ENCODE results near the gene ARHGAP21. TPM values are rescaled to one million over a fixed set of nuclear protein-coding genes. Genes with fewer than 3 reads are reported as not detected.

Gene ARHGAP21
- total and polyA plus RNA-seq, 11 donors, result 20.8 to 71.9 (median 48.4) TPM

DNA sequence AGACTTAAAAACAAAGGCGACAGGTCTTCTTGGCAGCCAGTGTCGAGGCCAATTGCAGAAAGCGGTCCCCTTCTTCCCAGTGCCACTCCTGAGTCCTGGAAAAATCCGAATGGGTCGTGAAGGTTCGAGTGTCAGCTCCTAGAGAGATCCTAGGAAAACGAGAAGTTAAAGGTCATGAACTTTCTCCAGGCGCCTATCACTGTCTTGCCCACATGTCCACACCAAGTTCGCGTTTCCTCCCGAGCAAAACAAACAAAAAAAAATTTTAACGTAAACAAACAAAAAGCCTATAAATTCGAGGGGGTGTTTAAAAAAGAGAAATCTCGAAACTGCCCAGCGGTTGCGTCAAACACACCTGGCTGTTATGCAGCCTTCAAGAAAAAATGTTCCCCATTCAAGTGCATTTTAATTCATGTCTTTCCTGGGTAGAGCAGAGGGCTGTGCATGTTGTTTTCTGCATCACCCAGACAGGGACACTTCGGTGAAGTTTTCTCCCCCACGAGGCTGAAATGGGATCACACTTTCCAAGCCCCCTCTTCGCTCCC lies 1.5 kb downstream of the ARHGAP21 start:
- H3K9me3 ChIP-seq, result no peaks in the 10 kb centered on the region
- DNase-seq (no peak), ATAC-seq (no peak)
- TF ChIP-seq POLR2A (IDR thresholded peaks at IDR 0.05) (no peak), CTCF (IDR thresholded peaks at IDR 0.05) (no peak)
- H3K4me3 ChIP-seq, result peak overlapping the region; percentile 72 to 96 (median 86)
- H3K36me3 ChIP-seq, result peaks cover 0 to 3% (median 0%) of the 10 kb centered on the region in 9 donors
- intact Hi-C loops (cut with DNase I), result loop anchor here in 9 of 10 donors (5.0 to 10.0 kb wide), 11 partner anchors 35 to 363 kb away; partner anchors contain the start of genes PRTFDC1 (in 5 of the 9), ENKUR (in 3 of the 9) and THNSL1 (in 3 of the 9)
- H3K27me3 ChIP-seq, result no peaks in the 10 kb centered on the region
- peak overlapping the region; percentile 95 to 99 (median 98) for H3K27ac ChIP-seq
- H3K4me1 ChIP-seq, result peaks cover 0 to 55% (median 41%) of the 10 kb centered on the region in 12 donors
- WGBS, 4 donors, result 3 to 4% (median 3%) methylated on average over 19 of the region's 19 CpGs

- Histone ChIP-seq H3K4me3 (peak overlapping the region; percentile 72 to 96 (median 86)), H3K36me3 (peaks cover 0 to 3% (median 0%) of the 10 kb centered on the region in 9 donors), H3K4me1 (peaks cover 0 to 63% (median 46%) of the 10 kb centered on the region in 12 donors), H3K27me3 (no peaks in the 10 kb centered on the region), H3K9me3 (no peaks in the 10 kb centered on the region), H3K27ac (peak overlapping the region; percentile 95 to 99 (median 98))
- TF ChIP-seq POLR2A (IDR thresholded peaks at IDR 0.05) (no peak), CTCF (IDR thresholded peaks at IDR 0.05) (no peak)
- intact Hi-C loops (cut with DNase I), result loop anchor here in 9 of 10 donors (2.0 to 10.0 kb wide), 13 partner anchors 34 to 363 kb away; partner anchors contain the start of genes PRTFDC1 (in 6 of the 9), ENKUR (in 3 of the 9) and THNSL1 (in 3 of the 9)
- no peak for ATAC-seq
- DNase-seq, result peak; percentile 17 to 68 (median 47)
- 10 to 19% (median 12%) methylated on average over 28 to 35 of the region's 35 CpGs for WGBS, 4 donors
Observed at GRCh38 chr10:24721229-24722106, 2.2 kb downstream of the ARHGAP21 start.

- Histone ChIP-seq H3K4me1 (peaks cover 0 to 72% (median 58%) of the 10 kb centered on the region in 12 donors), H3K27ac (no peak overlapping the region), H3K36me3 (peaks cover 0 to 3% (median 0%) of the 10 kb centered on the region in 9 donors), H3K9me3 (no peaks in the 10 kb centered on the region), H3K27me3 (no peaks in the 10 kb centered on the region), H3K4me3 (peak overlapping the region in 11 of 12 donors; percentile 72 to 96 (median 87))
- 20 to 30% (median 23%) methylated on average over 2 of the region's 2 CpGs for WGBS, 4 donors
- DNase-seq, result no peak
- TF ChIP-seq POLR2A (IDR thresholded peaks at IDR 0.05), result no peak
- no peak for TF ChIP-seq CTCF (IDR thresholded peaks at IDR 0.05)
- intact Hi-C loops (cut with DNase I), result loop anchor here in 9 of 10 donors (2.0 to 10.0 kb wide), 13 partner anchors 33 to 365 kb away; partner anchors contain the start of genes PRTFDC1 (in 6 of the 9), ENKUR (in 3 of the 9) and THNSL1 (in 3 of the 9)
- no peak for ATAC-seq
Observed at GRCh38 chr10:24720096-24720495, 3.6 kb downstream of the ARHGAP21 start.

All from heart left ventricle (tissue), 16 donors.